T1000 (cell line): ENCODE results near the gene PRTN3.

Source experiments
- DNase-seq: peaks from one replicate; lab custom pipeline; 2025; ENCODE audit warnings: mixed read lengths; lab: John Stamatoyannopoulos, UW

The PRTN3 gene, protein sequence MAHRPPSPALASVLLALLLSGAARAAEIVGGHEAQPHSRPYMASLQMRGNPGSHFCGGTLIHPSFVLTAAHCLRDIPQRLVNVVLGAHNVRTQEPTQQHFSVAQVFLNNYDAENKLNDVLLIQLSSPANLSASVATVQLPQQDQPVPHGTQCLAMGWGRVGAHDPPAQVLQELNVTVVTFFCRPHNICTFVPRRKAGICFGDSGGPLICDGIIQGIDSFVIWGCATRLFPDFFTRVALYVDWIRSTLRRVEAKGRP

DNA sequence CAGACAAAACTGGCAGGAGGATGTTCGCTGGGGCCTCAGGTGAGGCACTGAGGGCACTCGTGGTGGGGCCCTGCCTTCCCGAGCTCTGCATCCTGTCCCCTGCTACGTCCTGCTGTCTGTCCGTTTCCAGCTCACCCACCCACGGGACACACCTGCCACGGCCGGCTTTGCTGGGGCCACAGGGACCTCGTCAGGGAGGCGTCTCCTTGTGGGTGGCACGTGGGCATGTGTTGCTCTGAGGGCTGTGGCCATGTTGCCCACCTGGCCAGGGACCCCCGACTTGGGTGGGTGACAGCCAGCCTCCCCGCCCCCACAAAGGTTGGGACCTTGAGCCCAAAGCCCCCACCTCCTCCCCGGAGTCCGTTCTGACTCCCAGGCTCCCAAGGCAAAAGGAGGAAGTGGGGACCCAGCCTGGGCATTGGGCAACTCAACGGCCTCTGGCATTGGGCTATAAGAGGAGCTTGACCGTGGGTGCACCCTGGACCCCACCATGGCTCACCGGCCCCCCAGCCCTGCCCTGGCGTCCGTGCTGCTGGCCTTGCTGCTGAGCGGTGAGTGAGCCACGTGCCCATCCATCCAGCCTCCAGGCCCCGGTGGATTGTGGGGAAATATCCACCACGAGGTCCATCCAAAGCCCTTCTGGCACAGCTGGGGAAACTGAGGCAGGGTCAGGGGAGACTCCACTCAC is at the start of gene PRTN3:
TSS of gene PRTN3 (plus strand) at position 481 of the 688 bp plus-strand sequence. CDS start at position 491, 10 bp downstream.
- DNase-seq: no peak

DNA sequence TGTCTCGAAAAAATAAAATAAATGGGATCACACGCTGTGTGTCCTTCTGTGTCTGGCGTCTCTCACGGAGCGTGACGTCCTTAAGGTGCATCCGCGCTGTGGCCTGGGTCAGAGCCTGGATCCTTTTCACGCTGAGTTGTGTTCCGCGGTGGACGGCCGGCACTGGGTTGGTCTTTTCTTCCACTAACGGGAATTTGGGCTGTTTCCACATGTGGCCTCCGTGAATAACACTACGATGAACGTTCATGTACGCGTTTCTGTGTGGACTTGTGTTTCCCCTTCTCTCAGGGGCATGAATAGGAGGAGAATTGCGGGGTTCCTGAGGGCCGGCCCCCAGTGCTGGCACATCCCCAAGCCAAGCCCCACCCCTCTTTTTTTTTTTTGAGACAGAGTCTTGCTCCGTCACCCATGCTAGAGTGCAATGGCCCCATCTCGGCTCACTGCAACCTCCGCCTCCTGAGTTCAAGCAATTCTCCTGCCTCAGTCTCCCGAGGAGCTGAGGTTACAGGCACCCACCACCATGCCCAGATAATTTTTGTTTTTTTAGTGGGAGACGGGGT is 49.7 kb upstream of the PRTN3 start:
- DNase-seq: no peak

DNA sequence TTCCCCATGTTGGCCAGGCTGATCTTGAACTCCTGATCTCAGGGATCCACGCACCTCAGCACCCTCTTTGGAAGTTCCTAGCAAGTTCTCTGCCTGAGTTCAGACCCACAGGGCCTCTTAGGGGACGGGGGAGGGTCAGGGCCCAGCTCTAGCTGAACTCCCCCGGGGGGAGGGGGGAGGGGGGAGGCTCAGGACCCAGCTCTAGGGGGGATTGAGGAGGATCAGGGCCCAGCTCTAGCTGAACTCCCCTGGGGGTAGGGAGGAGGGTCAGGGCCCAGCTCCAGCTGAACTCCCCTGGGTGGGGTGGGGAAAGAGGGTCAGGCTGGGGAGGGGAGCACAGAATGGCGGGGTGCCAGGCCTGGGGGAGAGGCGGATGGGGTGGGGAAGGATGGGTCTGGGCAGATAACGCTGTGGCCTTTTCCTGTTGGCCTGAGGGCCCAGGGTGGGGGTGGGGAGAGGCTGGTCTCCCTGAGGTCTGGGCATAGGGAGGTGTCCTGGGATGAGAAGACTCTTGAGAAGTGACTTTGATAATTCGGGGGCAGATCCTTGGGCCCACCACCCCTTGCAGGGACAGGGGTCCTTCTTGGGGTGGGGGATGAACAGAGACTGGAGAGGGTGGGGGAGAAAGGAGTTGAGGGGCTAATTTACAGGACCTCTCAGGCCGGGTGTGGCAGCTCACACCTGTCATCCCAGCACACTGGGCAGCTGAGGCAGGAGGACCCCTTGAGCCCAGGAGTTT is 49.1 kb upstream of the PRTN3 start:
- DNase-seq: no peak

DNA sequence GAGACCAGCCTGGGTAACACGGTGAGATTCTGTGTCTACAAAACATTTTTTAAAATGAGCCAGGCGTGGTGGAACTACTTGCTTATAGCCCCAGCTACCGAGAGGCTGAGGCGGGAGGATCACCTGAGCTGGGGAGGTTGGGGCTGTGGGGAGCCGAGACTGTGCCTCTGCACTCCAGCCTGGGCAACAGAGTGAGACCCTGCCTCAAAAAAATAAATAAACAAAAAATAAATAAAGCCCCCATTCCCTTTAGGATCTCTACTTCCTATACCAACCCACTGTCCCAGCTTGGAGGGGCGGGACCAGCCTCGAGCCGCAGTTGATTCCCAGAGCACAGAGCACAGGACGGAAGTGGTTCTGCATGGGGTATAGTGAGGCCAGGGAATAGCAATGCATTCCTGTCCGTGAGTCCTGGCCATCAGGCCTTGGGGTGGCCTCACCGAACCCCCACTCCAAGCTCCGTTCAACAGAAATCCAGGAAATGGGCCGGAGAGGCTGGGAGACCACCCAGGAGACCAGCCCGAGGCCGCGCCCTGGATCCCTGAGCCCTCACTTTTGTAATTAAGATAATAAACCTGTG is 48.4 kb upstream of the PRTN3 start:
- no peak for DNase-seq

DNA sequence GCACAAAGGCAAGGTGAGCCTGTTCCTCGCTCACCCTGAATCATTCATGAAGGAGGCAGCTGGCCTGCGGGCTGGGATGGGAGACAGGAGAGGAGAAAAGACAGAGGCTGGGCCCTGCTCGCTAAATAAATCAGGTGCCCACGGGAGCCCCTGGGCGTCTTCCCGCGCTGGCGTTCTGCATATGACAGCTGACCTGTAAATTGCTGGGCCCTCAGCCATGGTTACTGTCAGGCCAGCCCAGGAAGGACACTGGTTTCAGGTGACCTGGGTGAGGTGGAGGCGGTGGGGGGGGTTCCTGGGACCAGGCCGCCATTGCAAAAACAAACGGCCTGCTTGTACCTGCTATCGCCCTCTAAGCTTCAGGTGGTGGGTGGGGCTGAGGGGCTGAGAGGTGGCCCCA is 47.0 kb upstream of the PRTN3 start:
- DNase-seq: no peak

DNA sequence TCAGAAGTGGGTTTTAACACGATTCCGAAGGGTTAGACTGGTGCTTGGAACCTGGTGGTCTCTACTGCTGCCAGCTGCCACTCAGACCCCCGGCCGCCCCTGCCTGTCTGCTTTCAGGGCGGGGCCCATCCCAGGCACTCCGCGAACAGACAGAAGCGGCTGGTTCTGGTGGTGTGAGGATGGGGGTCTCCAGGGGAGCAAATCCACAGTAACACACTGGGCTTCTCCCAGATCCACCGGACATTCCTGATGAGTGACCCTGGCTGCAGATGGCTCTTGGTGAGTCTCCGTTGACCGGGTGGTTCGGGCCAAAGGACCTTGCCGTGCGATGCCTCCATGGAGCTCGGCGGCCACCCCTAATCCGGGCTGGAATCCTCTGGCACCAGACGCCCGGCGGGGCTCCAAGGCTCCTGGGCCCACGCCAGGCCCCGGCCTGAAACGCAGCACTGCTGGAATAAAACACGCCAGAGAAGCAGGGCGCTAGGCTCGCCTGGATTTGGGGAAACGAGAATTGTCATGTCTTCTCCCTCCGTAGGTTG is 45.7 kb upstream of the PRTN3 start:
- no peak for DNase-seq

DNA sequence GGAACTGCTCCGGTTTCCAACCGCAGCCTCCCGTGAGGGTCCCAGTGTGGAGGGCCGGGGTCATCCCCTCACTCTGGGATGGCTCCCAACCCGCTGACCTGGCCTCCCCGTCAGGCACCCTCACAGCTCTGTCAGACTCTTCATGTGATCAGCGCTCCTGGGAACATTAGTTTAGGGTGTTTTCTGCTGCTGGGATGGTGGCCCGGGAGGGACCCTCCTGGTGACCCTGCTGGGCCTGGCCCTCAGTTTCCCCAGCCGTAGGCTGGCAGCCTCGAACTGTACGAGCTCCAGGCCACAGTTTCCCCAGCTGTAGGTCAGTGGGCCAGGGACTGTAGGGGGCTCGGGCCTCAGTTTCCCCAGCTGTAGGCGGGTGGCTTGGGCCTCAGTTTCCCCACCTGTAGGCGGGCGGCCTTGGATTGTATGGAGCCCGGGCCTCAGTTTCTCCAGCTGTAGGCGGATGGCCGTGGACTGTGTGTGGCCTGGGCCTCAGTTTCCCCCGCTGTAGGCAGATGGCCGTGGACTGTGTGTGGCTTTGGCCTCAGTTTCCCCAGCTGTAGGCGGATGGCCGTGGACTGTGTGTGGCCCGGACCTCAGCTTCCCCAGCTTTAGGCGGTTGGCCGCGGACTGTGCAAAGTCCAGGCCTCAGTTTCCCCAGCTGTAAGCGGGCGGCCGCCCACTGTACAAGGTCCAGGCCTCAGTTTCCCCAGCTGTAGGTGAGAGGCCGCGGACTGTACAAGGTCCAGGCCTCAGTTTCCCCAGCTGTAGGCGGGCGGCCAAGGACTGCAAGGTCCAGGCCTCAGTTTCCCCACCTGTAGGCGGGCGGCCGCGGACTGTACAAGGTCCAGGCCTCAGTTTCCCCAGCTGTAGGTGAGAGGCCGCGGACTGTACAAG is 44.9 kb upstream of the PRTN3 start:
- no peak for DNase-seq

DNA sequence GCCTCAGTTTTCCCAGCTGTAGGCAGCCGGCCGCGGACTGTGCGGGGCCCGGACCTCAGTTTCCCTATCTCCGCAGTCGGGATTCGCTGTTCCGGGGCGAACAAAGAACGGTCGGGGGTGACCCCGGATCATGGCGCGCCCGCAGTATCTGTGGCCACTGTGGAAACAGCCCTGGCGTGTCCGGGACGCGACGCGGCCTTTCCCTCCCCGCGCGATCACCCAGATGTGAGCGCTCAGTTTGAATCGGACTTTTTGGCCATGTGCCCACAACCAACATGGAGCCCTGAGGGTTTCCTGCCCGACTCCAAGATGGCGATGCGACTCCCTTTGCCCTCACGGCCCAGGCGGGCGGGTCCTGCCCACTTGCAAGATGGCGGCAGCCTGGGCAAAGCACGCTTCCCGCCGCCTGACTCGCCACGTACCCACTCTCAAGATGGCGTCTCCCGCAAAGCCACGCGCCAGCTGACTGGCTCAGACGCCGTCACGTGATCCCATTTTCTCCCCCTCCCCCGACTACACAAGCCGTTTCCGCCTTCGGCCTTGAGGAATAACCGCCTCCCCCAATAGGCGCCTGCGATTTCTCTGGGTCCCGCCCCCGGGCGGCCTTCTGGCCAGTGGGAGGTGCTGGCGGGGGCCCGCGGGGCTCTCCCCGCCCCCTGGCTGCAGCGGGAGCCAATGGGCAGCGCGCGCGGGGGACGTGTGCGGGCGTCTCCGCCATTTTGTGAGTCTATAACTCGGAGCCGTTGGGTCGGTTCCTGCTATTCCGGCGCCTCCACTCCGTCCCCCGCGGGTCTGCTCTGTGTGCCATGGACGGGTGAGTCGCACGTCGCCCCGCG is 43.9 kb upstream of the PRTN3 start, which contains the start of gene PTBP1:
TSS of gene PTBP1 (plus strand) at position 761 of the 836 bp plus-strand sequence. CDS start at position 807, 46 bp downstream.
- peak; percentile 100 for DNase-seq

DNA sequence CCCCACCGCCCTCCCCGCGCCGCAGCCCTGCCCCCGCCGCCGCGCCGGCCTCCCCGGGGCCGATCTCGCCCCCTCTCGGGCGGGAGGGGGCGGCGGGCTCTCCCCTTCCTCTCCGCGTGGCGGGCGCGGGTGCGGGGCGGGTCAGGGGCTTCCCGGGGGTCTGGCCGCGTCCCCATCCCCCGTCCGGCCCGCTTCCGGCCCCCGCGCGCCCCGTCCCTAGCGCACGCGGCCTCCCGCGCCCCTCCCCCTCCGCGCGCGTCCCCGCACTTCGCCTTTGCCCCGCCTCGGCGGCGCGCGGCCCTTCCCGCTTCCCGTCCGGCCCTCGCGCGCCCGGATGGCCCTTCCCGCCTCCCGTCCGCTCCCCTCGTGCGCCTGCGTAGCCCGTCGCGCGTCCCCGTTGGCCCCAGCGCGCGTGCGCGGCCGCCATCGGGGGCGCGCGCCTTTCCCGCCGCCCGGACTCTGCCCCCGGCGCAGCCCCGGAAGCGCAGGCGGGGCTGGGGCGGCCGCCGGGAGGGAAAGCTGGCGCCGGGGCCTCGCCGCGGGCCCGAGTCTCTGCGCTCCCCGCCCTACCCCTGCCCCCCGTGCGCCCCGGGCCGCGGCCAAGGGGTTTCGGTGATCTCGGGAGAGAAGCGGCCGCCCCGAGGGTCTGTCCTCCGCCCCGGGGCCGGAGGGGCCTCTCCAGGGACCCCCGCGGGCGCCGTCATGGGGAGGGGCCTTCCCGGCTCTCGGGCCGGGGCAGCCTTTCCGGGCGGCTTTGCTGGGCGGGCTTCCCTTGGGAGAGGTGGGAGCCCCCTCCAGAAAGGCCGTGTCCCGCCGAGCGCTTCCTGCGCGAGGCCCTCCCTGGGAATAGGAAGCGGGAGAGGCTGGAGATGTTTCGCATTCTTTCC is 43.0 kb upstream of the PRTN3 start:
- DNase-seq: peak; percentile 82

DNA sequence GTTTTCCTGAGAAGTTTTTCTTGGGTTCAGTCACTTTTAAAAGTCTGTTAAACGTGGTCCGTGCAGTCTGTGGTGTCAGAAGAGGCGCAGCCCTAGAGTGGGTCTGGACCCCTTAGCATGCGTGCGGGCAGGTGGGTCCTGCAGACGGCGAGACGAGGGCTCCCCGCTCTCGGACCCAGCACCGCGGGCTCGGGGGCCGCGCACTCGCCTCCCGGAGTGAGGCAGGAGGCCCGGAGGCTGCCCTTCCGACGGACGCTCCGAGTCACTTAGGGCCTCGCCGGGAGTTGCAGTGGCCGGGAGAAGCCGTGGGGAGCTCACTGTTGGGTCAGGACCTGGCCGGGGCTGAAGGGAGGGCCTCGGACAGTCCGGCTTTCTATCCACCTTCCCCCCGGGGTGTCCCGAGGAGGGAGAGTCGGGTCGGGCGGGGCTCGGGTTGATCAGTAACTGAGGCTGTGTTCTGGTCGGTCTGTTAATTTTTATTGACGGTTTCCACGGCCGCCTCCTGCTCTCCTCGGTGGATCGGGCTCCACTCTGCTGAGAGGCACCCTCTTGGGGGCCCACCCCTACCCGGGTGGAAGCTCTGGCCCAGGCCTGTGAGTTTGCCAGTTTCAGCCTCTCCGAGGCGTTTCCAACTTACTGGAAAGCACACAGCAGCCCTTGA is 42.3 kb upstream of the PRTN3 start:
- DNase-seq: no peak

DNA sequence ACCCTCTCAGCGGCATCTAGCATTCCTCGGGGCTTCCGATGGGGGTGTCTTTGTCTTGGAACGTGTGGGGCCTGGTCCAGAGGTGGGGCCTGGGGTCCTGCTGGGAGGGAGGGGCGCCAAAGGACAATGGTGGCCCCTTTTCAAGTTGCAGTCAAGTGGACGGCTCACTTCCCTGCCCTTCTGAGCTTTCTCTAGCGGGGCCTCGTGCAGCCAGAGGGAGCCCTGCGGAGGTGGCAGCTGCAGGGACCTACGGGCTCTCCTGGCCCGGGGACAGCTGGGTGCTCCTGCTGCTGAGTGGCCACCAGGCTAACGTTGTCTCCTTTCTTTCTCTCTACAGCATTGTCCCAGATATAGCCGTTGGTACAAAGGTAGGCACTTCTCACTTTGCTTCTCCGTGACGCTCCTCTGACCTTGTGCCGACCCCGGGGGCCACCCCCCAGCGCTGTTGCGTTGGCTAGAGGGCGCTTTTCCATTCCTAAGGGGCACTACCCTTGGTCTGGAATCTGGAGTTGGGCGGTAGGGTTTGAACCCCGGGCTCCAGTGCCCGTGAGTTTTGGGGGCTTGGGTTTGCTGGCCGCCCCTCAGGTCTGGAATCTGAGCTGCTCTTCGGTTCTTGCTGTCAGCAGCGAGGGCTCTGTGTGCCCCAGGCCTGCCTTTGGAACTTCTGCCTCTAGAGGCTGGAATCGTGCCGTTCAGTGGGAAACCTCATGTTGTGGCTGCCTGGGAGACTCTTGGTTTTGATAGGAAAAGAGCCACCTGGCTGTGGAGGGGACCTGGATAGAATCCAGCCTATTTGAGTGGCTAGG is 41.5 kb upstream of the PRTN3 start:
- DNase-seq: no peak

DNA sequence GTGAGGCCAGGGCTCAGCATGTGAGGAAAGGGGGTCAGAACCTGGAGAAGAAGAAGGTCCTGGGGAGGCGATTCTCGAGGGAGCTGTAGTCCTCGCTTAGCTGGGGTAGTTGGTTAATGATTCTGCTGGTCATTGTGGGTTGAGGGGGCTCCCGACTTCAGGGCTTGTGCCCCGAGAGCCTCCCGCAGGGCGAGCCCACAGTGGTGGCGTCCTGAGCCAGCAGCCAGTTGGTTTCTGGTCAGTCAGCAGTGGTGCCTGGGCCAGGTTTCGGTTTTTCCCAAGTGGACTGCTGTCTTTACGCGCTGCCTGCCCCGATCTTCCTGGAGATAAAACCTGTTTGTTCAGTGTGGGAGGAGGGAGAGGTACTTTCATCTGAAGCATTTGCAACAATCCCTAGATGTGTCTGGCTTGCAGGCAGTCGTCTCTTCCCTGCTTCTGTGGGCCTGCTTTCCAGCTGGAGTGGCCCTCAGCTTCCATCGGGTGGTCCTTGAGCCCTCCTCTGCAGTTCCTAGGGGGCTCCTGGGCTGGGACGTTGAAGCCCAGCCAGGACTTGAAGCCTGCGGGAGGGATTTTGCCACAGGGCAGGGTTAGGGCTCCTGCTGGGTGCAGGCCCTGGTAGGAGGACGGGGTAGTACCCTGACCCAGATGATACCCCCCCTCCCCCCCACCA is 40.3 kb upstream of the PRTN3 start:
- DNase-seq: no peak

DNA sequence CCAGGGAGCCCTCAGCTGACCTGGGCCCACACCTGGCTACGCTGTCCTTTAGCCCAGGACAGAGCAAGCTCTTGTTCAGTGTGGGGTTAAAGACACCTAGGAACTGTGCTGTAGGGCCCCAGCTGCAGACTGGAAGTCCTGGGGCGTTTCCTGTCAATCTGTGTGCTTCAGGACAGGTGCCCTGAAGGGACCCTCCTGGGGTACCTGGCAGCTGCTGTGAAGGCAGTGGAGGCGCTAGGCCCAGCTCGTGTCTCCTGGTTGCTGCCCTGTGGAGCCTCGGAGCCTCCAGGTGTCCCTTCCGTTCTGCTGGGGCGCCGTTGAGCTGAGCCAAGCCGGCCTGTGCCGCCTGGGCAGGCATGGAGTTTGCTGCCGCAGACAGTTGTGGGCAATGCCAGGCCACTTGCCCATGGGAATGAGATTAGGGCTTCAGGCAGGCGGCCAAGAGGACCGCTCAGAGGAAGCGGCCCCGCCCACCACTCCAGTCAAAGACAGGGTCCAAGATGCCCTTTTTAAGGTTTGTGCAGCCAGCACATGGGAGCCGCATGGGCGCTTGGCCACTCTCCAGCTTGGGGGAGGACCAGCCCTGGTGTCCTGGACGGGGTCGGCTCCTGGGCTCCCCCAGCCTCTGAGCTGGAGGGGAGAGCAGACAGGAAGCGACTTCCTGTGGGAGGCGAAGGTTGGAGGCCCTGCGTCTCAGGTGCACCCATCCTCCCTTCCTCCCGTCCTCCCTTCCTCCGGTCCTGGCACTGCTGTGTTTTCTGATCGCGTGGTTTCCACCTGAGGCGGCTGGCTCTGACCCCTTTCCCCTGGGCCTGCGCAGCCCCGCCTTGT is 39.6 kb upstream of the PRTN3 start:
- peak; percentile 64 for DNase-seq

DNA sequence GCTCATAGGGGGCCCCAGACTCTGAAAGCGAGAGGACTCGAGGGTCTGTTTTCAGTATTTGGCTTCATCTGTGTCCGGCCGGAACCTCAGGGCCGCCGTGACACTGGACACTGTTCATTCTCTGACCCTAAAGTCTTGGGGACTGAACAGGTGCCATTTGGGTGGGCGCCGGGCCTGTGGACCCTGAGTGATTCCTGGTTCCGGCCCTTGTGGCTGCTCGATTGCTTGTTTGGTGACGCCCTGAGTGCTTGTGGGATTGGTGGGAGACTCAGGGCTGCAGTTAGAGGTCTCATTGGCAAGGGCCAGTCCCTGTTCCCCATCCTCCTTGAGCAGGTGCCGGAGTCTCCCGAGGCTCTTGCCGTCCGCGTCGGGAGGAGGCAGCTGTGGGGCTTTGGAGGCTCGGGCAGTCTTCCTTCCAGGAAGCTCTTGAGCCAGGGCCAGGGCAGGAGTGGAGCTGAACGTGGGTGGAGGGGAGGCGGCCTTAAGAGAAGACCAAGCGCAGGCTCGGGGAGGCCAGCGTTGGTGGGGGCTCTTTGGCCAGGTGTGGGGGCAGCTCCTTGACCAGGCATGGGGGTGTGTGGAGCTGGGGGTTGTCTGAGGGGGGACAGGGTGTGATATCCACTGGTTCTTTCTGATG is 38.8 kb upstream of the PRTN3 start:
- no peak for DNase-seq

DNA sequence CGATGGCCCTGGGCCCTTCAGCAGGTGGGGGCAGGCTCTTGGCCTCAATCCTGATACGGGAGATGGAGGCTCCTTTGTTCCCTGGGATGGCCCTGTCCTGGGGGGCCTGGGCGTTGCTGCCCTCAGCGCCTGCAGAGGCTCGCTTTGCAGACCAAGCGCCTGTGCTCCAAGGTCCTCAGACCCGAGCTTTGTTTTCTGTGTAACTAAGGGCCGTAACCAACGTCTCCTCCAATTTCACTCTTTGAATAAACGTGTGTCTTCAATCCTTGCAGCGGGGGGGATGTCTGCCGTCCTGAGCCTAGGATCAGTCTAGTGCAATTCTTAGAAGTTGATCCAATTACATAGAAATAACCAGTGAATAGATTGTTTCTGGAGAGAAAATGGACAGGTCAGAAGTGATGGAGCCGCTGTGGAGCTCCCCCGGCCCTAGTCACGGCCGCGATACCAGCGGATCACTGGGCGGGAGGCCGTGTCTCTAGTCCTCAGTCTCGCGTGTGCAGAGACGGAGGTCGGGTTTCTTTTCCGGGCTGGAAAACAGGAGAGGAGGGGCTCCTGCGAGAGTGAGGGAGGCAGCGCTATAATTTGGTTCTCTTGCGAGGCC is 38.2 kb upstream of the PRTN3 start:
- DNase-seq: no peak
